K562 (cell line): ENCODE data around the gene WNT16.
A peak's percentile ranks its signal among the peaks of the same experiment; 100 is the strongest.

ENCODE experiments used
- ARID3A ChIP-seq: IDR thresholded peaks from 2 replicates; pipeline ENCODE4 v1.6.1; 2012; ENCODE audit warnings: low read depth, low read length, improper control_type of control experiment, borderline replicate concordance
- CTCF ChIP-seq, 3 experiments: IDR thresholded peaks in 2 of 3; conservative IDR thresholded peaks in 1 of 3; 2 replicates each; pipeline ENCODE4 v1.5.1; 2011 to 2012; ENCODE audit warnings: low read length in 3 of 3, mild to moderate bottlenecking in 3 of 3, control low read depth in 2 of 3, improper control_type of control experiment in 1 of 3, inconsistent platforms in 1 of 3, low read depth in 1 of 3, mixed read lengths in 1 of 3, moderate library complexity in 1 of 3; ENCODE audit not compliant: insufficient read depth in 2 of 3
- EZH2 ChIP-seq: IDR thresholded peaks from 2 replicates; pipeline ENCODE4 v1.6.1; 2012; ENCODE audit warnings: low read depth, mild to moderate bottlenecking, inconsistent platforms, low read length, borderline replicate concordance
- GTF2F1 ChIP-seq: IDR thresholded peaks from 2 replicates; pipeline ENCODE4 v1.6.1; 2011; ENCODE audit warnings: low read depth, low read length, improper control_type of control experiment
- IRF1 ChIP-seq: sonication (generic); formaldehyde crosslinking; IDR thresholded peaks from 2 replicates; pipeline ENCODE4 v1.8.0; 2022; ENCODE audit warnings: missing genetic modification reagents, mild to moderate bottlenecking, borderline replicate concordance
- NKRF ChIP-seq: fragments of 450-650 bp; IDR thresholded peaks from 2 replicates; pipeline ENCODE4 v1.6.1; 2016; ENCODE audit warnings: borderline replicate concordance
- NR3C1 ChIP-seq: sonication (generic); formaldehyde crosslinking; IDR thresholded peaks from 2 replicates; pipeline ENCODE4 v1.8.1; 2022; ENCODE audit warnings: missing genetic modification reagents
- POLR2A ChIP-seq: fragments of 450-650 bp; conservative IDR thresholded peaks from 2 replicates; pipeline ENCODE4 v1.6.1; 2016
- POLR2AphosphoS5 ChIP-seq: IDR thresholded peaks from 2 replicates; pipeline ENCODE4 v1.6.1; 2011; ENCODE audit warnings: mild to moderate bottlenecking, low read depth, low read length, moderate library complexity; ENCODE audit not compliant: control insufficient read depth, insufficient read depth
- WHSC1 ChIP-seq: IDR thresholded peaks from one replicate; pipeline ENCODE4 v1.6.1; 2012; ENCODE audit warnings: low read length, control low read depth, inconsistent platforms
- ZNF384 ChIP-seq: IDR thresholded peaks from 2 replicates; pipeline ENCODE4 v1.6.1; 2012; ENCODE audit warnings: low read depth, low read length, improper control_type of control experiment
- ZNF766 ChIP-seq: fragments of 200-800 bp; sonication (Bioruptor generic); conservative IDR thresholded peaks from 2 replicates; pipeline ENCODE4 v1.6.1; 2016; ENCODE audit warnings: missing genetic modification characterization, missing compliant biosample characterization
- ZZZ3 ChIP-seq: fragments of 450-650 bp; IDR thresholded peaks from 2 replicates; pipeline ENCODE4 v1.6.1; 2016; ENCODE audit warnings: antibody characterized with exemption, mild to moderate bottlenecking, moderate library complexity

- no peak for TF ChIP-seq ZZZ3
- TF ChIP-seq ZNF766 = no peak
- no peak for TF ChIP-seq POLR2A
- TF ChIP-seq EZH2 = 0 out of 2 replicates have a peak, but pooled peaks have one; percentile 74
- TF ChIP-seq WHSC1 = no peak
- no peak for TF ChIP-seq ZNF384
- no peak for TF ChIP-seq NKRF
- no peak for TF ChIP-seq NR3C1 (CRISPR knock-in tag)
- no peak for TF ChIP-seq POLR2AphosphoS5
- no peak for TF ChIP-seq ARID3A
- TF ChIP-seq CTCF (IDR thresholded peaks at IDR 0.05 in 2 of 3, conservative IDR thresholded peaks at IDR 0.05 in 1 of 3; ENCODE audit: insufficient read depth in 2 of 3, low read depth in 1 of 3, low read length in 3 of 3) = no peak
- TF ChIP-seq IRF1 = no peak
- TF ChIP-seq GTF2F1 = no peak
Measured at GRCh38 chr7:121334875-121335648, 6.3 kb downstream of the WNT16 start.
